ENCODE results near the gene ETV2.

ETV2 gene

GRCh38 chr19:35693835-35694599, 52.5 kb downstream of the ETV2 start (continued):
- TF ChIP-seq, protein P1, sequence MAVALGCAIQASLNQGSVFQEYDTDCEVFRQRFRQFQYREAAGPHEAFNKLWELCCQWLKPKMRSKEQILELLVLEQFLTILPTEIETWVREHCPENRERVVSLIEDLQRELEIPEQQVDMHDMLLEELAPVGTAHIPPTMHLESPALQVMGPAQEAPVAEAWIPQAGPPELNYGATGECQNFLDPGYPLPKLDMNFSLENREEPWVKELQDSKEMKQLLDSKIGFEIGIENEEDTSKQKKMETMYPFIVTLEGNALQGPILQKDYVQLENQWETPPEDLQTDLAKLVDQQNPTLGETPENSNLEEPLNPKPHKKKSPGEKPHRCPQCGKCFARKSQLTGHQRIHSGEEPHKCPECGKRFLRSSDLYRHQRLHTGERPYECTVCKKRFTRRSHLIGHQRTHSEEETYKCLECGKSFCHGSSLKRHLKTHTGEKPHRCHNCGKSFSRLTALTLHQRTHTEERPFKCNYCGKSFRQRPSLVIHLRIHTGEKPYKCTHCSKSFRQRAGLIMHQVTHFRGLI (tag by site-specific recombination; IDR thresholded peaks at IDR 0.05) = no peak
- TF ChIP-seq, protein P2, sequence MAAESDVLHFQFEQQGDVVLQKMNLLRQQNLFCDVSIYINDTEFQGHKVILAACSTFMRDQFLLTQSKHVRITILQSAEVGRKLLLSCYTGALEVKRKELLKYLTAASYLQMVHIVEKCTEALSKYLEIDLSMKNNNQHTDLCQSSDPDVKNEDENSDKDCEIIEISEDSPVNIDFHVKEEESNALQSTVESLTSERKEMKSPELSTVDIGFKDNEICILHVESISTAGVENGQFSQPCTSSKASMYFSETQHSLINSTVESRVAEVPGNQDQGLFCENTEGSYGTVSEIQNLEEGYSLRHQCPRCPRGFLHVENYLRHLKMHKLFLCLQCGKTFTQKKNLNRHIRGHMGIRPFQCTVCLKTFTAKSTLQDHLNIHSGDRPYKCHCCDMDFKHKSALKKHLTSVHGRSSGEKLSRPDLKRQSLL (tag by site-specific recombination; IDR thresholded peaks at IDR 0.05) = 0 out of 2 replicates have a peak, but pooled peaks have one; percentile 43
- TF ChIP-seq ZNF146 (tag by site-specific recombination; IDR thresholded peaks at IDR 0.05) (peak; percentile 27; the same call in 1 of the 2 replicates), ZNF830 (tag by site-specific recombination; IDR thresholded peaks at IDR 0.05; ENCODE audit: low read depth) (no peak), MYNN (tag by site-specific recombination; IDR thresholded peaks at IDR 0.05; ENCODE audit: borderline replicate concordance) (no peak), ZNF140 (tag by site-specific recombination; IDR thresholded peaks at IDR 0.05) (no peak), YY1 (tag by site-specific recombination; IDR thresholded peaks at IDR 0.05) (no peak), PATZ1 (tag by site-specific recombination; IDR thresholded peaks at IDR 0.05) (peak; percentile 55), INSM2 (tag by site-specific recombination; IDR thresholded peaks at IDR 0.05) (peak; percentile 52; the same call in 1 of the 2 replicates), ZNF202 (tag by site-specific recombination; IDR thresholded peaks at IDR 0.05; ENCODE audit: borderline replicate concordance) (no peak; the same call in 1 of the 2 replicates), ZNF24 (tag by site-specific recombination; IDR thresholded peaks at IDR 0.05) (no peak), ZNF280D (tag by site-specific recombination; IDR thresholded peaks at IDR 0.05) (no peak), ZNF843 (tag by site-specific recombination; IDR thresholded peaks at IDR 0.05) (no peak; the same call in none of the 2 replicates), ZNF561 (tag by site-specific recombination; IDR thresholded peaks at IDR 0.05; ENCODE audit: borderline replicate concordance) (peak; percentile 63; the same call in 1 of the 2 replicates), ZNF391 (tag by site-specific recombination; IDR thresholded peaks at IDR 0.05; ENCODE audit: borderline replicate concordance, low read depth) (peak; percentile 85), ZNF596 (tag by site-specific recombination; IDR thresholded peaks at IDR 0.05) (no peak), GFI1B (tag by site-specific recombination; IDR thresholded peaks at IDR 0.05) (no peak), ZNF274 (IDR thresholded peaks at IDR 0.05; ENCODE audit: low read length) (no peak), ZNF274 (tag by site-specific recombination; IDR thresholded peaks at IDR 0.05; ENCODE audit: borderline replicate concordance) (0 out of 2 replicates have a peak, but pooled peaks have one; percentile 15), ZNF174 (tag by site-specific recombination; IDR thresholded peaks at IDR 0.05) (no peak), EGR2 (tag by site-specific recombination; IDR thresholded peaks at IDR 0.05; ENCODE audit: low read depth) (peak; percentile 100), ZNF660 (tag by site-specific recombination; IDR thresholded peaks at IDR 0.05) (peak; percentile 99), ZEB2 (tag by site-specific recombination; IDR thresholded peaks at IDR 0.05) (peak; percentile 89)
- TF ChIP-seq, protein P3, sequence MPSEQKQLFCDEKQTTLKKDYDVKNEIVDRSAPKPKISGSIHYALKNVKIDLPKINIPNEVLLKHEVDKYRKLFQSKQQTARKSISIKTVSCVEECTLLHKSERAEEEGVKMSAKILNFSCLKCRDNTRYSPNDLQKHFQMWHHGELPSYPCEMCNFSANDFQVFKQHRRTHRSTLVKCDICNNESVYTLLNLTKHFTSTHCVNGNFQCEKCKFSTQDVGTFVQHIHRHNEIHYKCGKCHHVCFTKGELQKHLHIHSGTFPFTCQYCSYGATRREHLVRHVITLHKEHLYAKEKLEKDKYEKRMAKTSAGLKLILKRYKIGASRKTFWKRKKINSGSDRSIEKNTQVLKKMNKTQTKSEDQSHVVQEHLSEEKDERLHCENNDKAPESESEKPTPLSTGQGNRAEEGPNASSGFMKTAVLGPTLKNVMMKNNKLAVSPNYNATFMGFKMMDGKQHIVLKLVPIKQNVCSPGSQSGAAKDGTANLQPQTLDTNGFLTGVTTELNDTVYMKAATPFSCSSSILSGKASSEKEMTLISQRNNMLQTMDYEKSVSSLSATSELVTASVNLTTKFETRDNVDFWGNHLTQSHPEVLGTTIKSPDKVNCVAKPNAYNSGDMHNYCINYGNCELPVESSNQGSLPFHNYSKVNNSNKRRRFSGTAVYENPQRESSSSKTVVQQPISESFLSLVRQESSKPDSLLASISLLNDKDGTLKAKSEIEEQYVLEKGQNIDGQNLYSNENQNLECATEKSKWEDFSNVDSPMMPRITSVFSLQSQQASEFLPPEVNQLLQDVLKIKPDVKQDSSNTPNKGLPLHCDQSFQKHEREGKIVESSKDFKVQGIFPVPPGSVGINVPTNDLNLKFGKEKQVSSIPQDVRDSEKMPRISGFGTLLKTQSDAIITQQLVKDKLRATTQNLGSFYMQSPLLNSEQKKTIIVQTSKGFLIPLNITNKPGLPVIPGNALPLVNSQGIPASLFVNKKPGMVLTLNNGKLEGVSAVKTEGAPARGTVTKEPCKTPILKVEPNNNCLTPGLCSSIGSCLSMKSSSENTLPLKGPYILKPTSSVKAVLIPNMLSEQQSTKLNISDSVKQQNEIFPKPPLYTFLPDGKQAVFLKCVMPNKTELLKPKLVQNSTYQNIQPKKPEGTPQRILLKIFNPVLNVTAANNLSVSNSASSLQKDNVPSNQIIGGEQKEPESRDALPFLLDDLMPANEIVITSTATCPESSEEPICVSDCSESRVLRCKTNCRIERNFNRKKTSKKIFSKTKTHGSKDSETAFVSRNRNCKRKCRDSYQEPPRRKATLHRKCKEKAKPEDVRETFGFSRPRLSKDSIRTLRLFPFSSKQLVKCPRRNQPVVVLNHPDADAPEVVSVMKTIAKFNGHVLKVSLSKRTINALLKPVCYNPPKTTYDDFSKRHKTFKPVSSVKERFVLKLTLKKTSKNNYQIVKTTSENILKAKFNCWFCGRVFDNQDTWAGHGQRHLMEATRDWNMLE (tag by site-specific recombination; conservative IDR thresholded peaks at IDR 0.05; ENCODE audit: low read depth) = no peak
